Glutamatergic neuron (in vitro differentiated cells): ENCODE data around the gene ATP5PF. TPM values are rescaled to one million over a fixed set of nuclear protein-coding genes. Genes with fewer than 3 reads are reported as not detected.

ENCODE experiments used
- DNase-seq: peaks from one replicate; pipeline ENCODE4 v3.0.0; 2022
- H3K27ac Mint-ChIP-seq: one replicate; pipeline ENCODE4 v1.8.0; 2020; ENCODE audit warnings: mild to moderate bottlenecking, mixed read lengths, inconsistent platforms; ENCODE audit not compliant: unreplicated experiment
- H3K27me3 Mint-ChIP-seq: one replicate; pipeline ENCODE4 v1.8.0; 2020; ENCODE audit warnings: mild to moderate bottlenecking, moderate library complexity, mixed read lengths, inconsistent platforms; ENCODE audit not compliant: unreplicated experiment
- H3K36me3 Mint-ChIP-seq: one replicate; pipeline ENCODE4 v1.8.0; 2020; ENCODE audit warnings: mild to moderate bottlenecking, mixed read lengths, inconsistent platforms; ENCODE audit not compliant: unreplicated experiment
- H3K4me1 Mint-ChIP-seq: one replicate; pipeline ENCODE4 v1.8.0; 2020; ENCODE audit warnings: mild to moderate bottlenecking, low read depth, mixed read lengths, inconsistent platforms; ENCODE audit not compliant: unreplicated experiment
- H3K4me3 Mint-ChIP-seq: one replicate; pipeline ENCODE4 v1.8.0; 2020; ENCODE audit warnings: mild to moderate bottlenecking, mixed read lengths, inconsistent platforms; ENCODE audit not compliant: unreplicated experiment
- H3K9me3 Mint-ChIP-seq: one replicate; pipeline ENCODE4 v1.8.0; 2020; ENCODE audit warnings: mild to moderate bottlenecking, moderate library complexity, mixed read lengths, inconsistent platforms; ENCODE audit not compliant: unreplicated experiment
- CTCF ChIP-seq: fragments of 200-600 bp; sonication (generic); IDR thresholded peaks from one replicate; pipeline ENCODE4 v1.5.0; 2021; ENCODE audit not compliant: partially characterized antibody, unreplicated experiment
- total RNA-seq: library from RNA; stranded (reverse); fragmentation: NEBNext Ultra II Directional; extraction: Animal tissue kit (Norgen Biotek cat#: 25700); gene quantifications from one replicate; pipeline ENCODE4 v1.2.1, GENCODE V29; 2021; ENCODE audit not compliant: unreplicated experiment

Gene ATP5PF
- total RNA-seq, 1 donor from 2014 or later: 128 TPM

GRCh38 chr21:25756190-25756932 is 21.7 kb upstream of the ATP5PF start:
- Mint-ChIP-seq H3K4me1 (no peaks in the 10 kb centered on the region), H3K9me3 (peaks cover 2% of the 10 kb centered on the region), H3K27ac (no peak overlapping the region), H3K4me3 (no peak overlapping the region), H3K36me3 (no peaks in the 10 kb centered on the region), H3K27me3 (no peaks in the 10 kb centered on the region)
- DNase-seq: no peak
- no peak for TF ChIP-seq CTCF

- no peak overlapping the region for H3K27ac Mint-ChIP-seq
- no peaks in the 10 kb centered on the region for H3K36me3 Mint-ChIP-seq
- no peak overlapping the region for H3K4me3 Mint-ChIP-seq
- no peak for DNase-seq
- no peak for TF ChIP-seq CTCF
- peaks cover 2% of the 10 kb centered on the region for H3K4me1 Mint-ChIP-seq
- peaks cover 2% of the 10 kb centered on the region for H3K9me3 Mint-ChIP-seq
- no peaks in the 10 kb centered on the region for H3K27me3 Mint-ChIP-seq
Measured at GRCh38 chr21:25752416-25752815, 17.7 kb upstream of the ATP5PF start.

GRCh38 chr21:25750085-25750484 is 15.4 kb upstream of the ATP5PF start:
- no peak for DNase-seq
- no peak overlapping the region for H3K4me3 Mint-ChIP-seq
- H3K36me3 Mint-ChIP-seq: no peaks in the 10 kb centered on the region
- H3K27ac Mint-ChIP-seq: no peak overlapping the region
- H3K27me3 Mint-ChIP-seq: no peaks in the 10 kb centered on the region
- no peak for TF ChIP-seq CTCF
- H3K9me3 Mint-ChIP-seq: no peaks in the 10 kb centered on the region
- H3K4me1 Mint-ChIP-seq: peaks cover 2% of the 10 kb centered on the region

GRCh38 chr21:25744854-25745253 is 10.2 kb upstream of the ATP5PF start:
- no peak for DNase-seq
- Mint-ChIP-seq H3K4me1 (peaks cover 3% of the 10 kb centered on the region), H3K4me3 (no peak overlapping the region), H3K27me3 (no peaks in the 10 kb centered on the region), H3K36me3 (no peaks in the 10 kb centered on the region), H3K9me3 (no peaks in the 10 kb centered on the region), H3K27ac (no peak overlapping the region)
- TF ChIP-seq CTCF: no peak

- H3K27me3 Mint-ChIP-seq: no peaks in the 10 kb centered on the region
- no peak for DNase-seq
- TF ChIP-seq CTCF: no peak
- no peaks in the 10 kb centered on the region for H3K9me3 Mint-ChIP-seq
- H3K4me3 Mint-ChIP-seq: no peak overlapping the region
- peaks cover 13% of the 10 kb centered on the region for H3K4me1 Mint-ChIP-seq
- H3K36me3 Mint-ChIP-seq: no peaks in the 10 kb centered on the region
- H3K27ac Mint-ChIP-seq: no peak overlapping the region
Measured at GRCh38 chr21:25742900-25743299, 8.2 kb upstream of the ATP5PF start.
